Activated CD8-positive, alpha-beta memory T cell treated with anti-CD3 and anti-CD28 coated beads, Interleukin-2, amount 50 U/mL, for 1 hour (primary cell): ENCODE data around the gene TACC3.

Source experiments
- DNase-seq: peaks from one replicate; pipeline ENCODE4 v3.0.0-alpha.2; 2020; ENCODE audit errors: extremely low read depth

The TACC3 gene

DNA sequence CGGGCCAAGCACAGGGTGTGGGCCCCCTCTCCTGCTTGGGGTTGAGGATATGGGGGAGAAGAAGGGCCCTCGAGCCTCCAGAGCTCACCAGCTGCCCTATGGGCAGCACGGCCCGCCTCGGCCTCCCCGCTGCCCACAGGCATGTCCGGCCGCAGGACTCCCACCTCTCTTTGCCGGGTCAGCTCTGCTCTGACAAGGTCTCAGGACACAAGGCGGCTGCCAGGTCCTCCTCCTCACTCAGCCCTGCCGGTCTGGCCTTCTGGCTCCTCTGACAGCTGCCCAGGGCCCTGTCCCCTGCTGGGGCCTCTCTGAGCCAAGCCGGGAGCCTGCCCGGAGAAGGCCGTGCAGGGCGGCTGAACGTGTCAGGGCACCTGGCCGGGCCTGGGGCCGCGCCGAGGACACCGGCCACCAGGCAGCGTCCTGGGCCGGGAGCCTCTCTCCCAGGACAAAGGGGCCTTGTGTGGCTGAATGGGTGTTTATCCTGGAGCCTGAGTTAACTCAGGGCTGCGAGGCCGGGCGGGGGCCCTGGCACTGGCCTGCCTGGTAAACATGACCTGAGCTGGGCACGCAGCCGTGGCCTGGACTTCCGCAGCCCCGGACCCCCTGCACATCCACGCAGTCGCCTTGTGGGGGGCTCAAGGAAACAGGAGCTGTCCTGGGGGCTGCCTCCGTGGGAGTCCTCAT lies 25.7 kb downstream of the TACC3 start:
- DNase-seq, result no peak

DNA sequence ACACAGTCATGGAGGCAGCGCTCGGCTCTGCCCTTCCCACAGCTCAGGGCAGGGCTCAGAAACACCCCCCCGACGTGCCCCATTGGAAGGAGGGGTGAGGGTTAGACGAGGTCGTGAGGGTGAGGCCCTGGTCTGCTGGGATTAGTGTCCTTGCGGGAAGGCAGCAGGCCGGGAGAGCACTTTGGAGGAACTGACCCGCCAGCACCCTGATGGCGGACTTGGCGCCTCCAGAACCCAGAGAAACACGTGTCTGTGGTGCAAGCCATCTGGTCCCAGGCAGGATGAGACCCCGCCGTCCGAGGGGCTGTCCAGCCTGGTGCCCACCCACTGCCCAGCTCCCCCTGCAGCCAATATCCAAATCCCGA lies 26.3 kb downstream of the TACC3 start:
- DNase-seq, result no peak

GRCh38 chr4:1748465-1748995 lies 27.2 kb downstream of the TACC3 start:
- DNase-seq, result peak; percentile 47

DNA sequence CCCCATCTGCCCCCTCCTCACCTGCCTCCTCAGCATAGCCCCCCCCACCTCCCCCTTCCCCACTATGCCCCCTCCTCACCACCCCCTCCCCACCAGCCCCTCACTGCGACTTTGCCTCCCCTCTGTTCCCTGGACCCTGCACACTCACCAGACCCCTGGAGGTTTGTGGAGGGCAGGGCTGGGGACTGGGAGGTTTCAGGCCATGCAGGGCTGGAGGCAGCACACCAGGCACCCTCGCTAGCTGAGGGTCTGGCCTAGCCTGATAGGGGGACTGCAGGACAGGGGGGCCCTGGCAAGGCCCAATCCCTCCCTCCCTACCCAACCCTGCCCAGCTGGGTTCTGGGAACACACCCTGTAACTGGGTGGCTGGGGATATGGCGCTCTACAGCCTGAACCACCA lies 28.0 kb downstream of the TACC3 start:
- DNase-seq, result no peak

- no peak for DNase-seq
Observed at GRCh38 chr4:1749826-1750225, 28.5 kb downstream of the TACC3 start.

- no peak for DNase-seq
Observed at GRCh38 chr4:1750381-1751154, 29.2 kb downstream of the TACC3 start.

DNA sequence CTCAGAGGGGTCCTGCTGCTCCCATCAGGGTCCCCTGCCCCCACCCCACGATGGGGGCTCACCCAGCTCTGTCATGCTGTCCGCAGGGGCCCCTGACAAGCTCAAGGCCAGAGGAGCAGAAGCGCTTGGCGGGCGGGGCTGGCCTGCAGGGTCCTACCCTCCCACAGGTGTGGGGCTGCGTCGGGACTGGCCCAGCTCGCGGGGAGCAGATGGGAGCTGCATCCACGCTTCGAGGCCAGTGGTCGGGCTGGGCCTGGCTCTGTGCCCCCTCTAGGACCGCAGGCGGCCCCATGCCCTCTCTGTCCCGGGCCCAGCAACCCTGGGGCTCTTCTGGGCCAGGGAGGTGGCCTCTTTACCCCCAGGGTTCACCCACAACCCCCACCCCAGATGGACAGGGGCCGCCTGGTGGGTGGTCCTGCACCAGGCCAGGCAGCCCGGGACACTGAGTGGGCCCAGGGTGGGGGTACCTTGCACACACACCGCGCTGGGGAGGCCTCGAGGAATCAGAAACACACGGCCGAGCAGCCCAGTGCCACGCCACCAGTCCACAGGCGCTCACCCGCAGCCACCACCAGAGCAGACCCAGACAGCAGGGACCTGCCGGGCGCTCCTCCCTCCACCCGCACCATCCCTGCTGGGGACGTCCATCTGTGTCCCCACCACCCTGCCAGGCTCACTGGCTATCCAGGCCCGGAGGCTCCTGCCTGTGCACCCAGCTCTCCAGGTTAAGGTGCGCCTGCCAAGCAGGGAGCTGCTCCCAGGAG lies 30.0 kb downstream of the TACC3 start:
- no peak for DNase-seq

GRCh38 chr4:1751919-1752283 lies 30.6 kb downstream of the TACC3 start:
- DNase-seq, result no peak

- no peak for DNase-seq
Observed at GRCh38 chr4:1752284-1753041, 31.1 kb downstream of the TACC3 start.

DNA sequence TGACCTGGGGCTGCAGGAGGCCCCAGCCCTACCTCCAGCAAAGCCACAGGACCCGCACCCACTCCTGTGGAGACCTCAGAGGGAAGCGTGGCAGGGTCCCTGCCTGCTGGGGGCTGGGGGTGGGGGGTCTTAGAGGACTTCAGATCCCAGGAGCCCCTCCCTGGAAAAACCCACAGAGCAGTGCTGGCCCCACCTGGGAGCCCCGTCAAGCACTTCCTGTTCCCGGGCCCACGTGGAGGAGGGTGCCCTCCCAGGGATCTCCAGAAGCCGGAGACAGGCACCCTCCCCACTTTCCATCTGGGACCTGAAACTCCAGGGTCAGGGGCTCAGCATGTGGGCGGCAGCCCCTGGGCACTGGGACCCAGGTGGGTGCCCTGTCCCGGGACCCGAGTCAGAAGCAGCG lies 32.0 kb downstream of the TACC3 start:
- DNase-seq, result no peak

GRCh38 chr4:1753697-1754311 lies 32.5 kb downstream of the TACC3 start:
- DNase-seq, result no peak

GRCh38 chr4:1754336-1754735 lies 33.0 kb downstream of the TACC3 start:
- DNase-seq, result no peak

DNA sequence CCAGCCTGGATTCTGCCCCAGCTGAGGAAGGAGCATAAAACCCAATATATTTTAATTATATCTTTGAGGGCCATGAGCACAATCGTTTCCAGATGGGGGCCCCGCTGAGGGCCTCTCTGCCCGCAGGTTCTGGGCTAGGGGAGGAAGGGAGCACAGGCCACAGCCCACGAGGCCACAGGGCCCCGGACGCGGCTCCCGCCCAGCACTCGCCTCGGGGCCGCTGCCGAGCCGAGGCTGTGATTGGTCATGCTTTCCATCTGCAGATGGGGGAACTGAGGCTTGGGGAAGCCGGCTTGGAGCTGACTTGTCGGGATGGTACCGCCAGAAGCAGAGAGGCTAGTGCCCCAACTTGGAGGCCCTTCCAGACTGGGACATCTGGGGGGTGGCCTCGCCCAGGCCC lies 34.0 kb downstream of the TACC3 start:
- DNase-seq, result no peak

DNA sequence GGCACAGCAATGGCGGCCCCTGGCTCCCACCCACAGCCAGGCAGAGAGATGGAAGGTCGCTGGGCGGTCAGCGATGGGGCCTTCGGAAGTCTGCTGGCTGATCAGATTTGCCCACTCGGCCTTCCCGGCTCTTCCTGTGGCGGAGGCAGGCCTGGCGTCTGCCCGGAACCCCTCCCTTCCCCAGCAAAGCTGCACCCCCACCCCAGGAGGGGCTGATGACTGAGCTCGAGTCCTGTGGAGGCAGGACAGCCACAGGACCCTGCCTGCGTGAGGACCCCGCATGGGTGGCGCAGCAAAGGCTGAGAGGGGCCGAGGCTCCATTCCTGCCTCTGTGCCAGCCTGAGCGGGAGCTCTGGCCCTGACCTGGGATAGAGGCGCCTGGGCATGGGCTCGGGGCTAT lies 34.8 kb downstream of the TACC3 start:
- DNase-seq, result no peak

DNA sequence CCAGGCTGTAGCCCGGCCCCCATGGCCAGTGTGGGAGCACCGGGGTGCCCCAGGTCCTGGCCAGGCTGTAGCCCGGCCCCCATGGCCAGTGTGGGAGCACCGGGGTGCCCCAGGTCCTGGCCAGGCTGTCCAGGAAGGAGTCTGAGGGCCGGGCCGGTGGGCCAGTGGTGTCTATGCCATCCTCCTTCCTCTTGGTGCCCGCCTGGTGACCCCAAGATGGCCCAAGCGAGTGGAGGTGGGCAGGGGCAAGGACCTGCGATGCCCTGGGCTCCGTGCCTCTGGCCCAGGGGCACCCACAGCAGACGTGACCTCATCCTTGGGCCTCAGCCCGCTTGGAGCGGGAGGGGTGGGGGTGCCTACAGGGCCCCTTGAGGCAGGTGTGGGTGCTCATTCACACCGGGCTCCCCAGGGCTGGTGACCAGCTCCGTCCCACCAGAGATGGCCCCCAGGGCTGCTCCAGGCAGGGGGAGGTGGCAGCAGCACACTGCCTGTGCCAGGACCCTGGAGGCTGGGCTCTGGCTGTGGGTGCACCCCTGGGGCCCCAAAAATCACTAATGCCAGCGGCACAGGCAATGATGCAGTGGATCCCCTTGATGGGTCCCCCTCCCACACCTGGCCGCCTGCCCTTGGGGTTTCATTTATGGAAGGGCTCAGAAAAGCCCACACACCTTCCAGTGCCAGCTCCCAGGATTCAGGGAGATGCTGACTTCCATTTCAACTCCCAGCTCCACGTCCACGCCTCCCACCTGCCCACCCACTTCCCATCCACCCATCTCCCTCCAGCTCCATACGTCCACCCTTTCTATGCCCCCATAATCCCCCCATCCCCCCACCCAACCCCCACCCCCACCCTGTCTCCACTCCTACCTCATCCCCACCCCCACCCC lies 35.8 kb downstream of the TACC3 start:
- no peak for DNase-seq

DNA sequence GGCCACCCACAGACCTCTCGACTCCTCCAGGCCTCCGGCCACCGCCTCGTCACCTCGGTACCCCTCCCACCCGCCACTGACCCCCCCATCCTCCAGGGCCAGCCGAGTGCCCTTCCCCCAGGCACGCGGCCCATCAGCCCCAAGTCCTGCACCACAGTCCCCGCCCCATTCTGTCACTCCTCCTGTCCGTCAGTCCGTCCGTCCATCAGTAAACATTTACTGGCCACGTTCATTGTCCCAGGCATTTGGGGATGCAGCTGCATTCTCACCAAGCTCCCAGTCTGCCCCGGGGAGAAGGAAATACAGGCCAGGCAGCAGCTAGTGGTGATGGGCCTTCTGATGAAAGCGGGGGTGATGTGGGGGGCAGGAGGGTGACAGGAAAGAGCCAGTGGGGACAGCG lies 36.5 kb downstream of the TACC3 start:
- DNase-seq, result no peak

DNA sequence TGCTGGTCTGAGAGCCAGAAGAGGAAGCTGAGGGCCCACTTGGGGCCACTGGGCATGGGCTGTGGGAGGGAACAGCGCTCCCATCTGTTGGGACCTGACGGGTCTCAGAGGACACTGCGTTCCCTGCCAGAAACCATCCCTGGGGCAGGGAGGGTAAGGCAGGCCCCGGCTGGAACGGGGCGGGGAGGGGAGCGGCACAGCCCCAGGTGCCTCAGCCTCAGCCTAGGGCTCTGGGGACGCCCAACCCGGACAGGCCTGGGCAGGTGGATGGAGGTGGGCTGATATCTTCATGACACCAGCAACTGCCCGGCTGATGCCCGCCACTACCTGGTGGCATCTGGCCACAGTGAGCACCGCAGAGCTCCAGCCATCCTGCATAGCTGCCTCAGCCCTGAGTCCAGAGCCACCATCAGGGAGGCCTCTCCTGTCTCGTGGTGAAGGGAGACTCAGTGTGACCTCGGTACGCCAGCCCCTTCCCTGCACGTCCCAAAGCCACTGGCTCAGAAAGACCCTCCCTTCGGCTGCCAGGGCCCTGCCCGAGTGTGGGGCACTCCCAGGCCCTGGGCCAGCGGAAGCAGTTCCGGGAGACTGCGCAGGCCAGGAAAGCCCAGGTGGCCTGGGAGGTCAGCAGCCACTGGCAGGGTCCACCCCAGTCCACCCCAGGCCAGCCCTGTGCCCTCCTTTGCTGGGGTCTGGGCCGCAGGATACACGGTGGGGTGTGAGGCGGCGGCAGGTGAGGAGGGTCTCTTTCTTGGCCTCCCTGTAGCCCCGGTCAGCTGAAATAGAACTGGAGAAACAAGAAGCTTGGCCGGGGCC lies 37.2 kb downstream of the TACC3 start:
- DNase-seq, result no peak

- no peak for DNase-seq
Observed at GRCh38 chr4:1759170-1759817, 38.0 kb downstream of the TACC3 start.

DNA sequence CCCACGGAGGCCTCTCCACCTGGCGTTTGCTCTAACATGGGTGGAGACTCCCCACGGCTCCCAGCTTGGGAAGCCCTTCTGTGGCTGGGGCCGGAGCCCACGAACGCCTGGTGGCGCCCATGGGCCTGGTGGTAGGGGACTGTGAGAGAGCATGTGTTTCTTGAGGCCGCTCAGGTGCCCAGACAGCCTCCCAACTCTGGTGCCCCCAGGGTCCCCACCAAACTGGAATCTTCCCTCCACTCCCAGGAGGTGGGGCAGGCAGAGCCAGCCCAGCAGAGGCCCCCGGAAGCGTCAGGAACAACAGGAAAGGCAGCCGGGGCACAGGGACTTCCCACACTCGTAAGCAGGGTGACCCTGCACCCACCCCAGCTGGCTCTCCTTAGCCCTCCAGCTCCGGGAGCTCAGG lies 38.5 kb downstream of the TACC3 start:
- DNase-seq, result no peak
